Fibroblast of lung (primary cell): ENCODE measurements around the gene LHFPL2. TPM values are rescaled to one million over a fixed set of nuclear protein-coding genes. Genes with fewer than 3 reads are reported as not detected.

Source experiments
- DNase-seq, 2 donors: peaks; one replicate each; pipeline versions ENCODE4 v3.0.0 to v3.0.0-alpha.2; 2010; ENCODE audit warnings: low read depth in 2 of 2
- H2AFZ ChIP-seq: 2 replicates; pipeline ENCODE4 v1.5.1; 2012; ENCODE audit warnings: low read length, control low read depth, inconsistent platforms
- H3K27ac ChIP-seq: 2 replicates; pipeline ENCODE4 v1.5.1; 2011; ENCODE audit warnings: low read length, control low read depth; ENCODE audit not compliant: insufficient read depth
- H3K27me3 ChIP-seq: 2 replicates; pipeline ENCODE4 v1.5.1; 2011; ENCODE audit warnings: mild to moderate bottlenecking, low read length; ENCODE audit not compliant: control insufficient read depth, insufficient read depth
- H3K36me3 ChIP-seq: 2 replicates; pipeline ENCODE4 v1.5.1; 2011; ENCODE audit warnings: low read length; ENCODE audit not compliant: control insufficient read depth, insufficient read depth
- H3K4me1 ChIP-seq: 2 replicates; pipeline ENCODE4 v1.5.1; 2011; ENCODE audit warnings: low read length; ENCODE audit not compliant: control insufficient read depth, insufficient read depth; ENCODE audit errors: extremely low read depth
- H3K4me2 ChIP-seq: 2 replicates; pipeline ENCODE4 v1.5.1; 2011; ENCODE audit warnings: low read length, control low read depth; ENCODE audit not compliant: insufficient read depth; ENCODE audit errors: extremely low read depth
- H3K4me3 ChIP-seq, 4 experiments: fragments of 200-600 bp in 1 of 4; sonication (generic) in 1 of 4; replicated peaks in 1 of 4; 2 replicates each; pipeline ENCODE4 v1.5.1; 2011 to 2016; ENCODE audit warnings: low read length in 4 of 4, low read depth in 3 of 4, mild to moderate bottlenecking in 3 of 4, control low read depth in 2 of 4, inconsistent platforms in 1 of 4, mixed read lengths in 1 of 4; ENCODE audit not compliant: insufficient read depth in 1 of 4; ENCODE audit errors: control extremely low read depth in 1 of 4
- H3K79me2 ChIP-seq: 2 replicates; pipeline ENCODE4 v1.5.1; 2012; ENCODE audit warnings: mild to moderate bottlenecking, low read length, inconsistent platforms; ENCODE audit not compliant: control insufficient read depth, insufficient read depth
- H3K9ac ChIP-seq: 2 replicates; pipeline ENCODE4 v1.5.1; 2011; ENCODE audit warnings: mild to moderate bottlenecking, low read length, control low read depth; ENCODE audit not compliant: insufficient read depth
- H3K9me3 ChIP-seq: 2 replicates; pipeline ENCODE4 v1.5.1; 2012; ENCODE audit warnings: low read depth, low read length; ENCODE audit not compliant: control insufficient read depth, insufficient read depth
- H4K20me1 ChIP-seq: 2 replicates; pipeline ENCODE4 v1.5.1; 2011; ENCODE audit warnings: low read length; ENCODE audit not compliant: control insufficient read depth, insufficient read depth; ENCODE audit errors: extremely low read depth
- EZH2 ChIP-seq: IDR thresholded peaks from 2 replicates; pipeline ENCODE4 v1.5.1; 2012; ENCODE audit warnings: low read length, control low read depth, mild to moderate bottlenecking; ENCODE audit errors: missing control alignments
- polyA plus RNA-seq, 2 donors: library from polyadenylated mRNA; depleted of rRNA in 1 of 2; stranded (reverse) in 1 of 2; unstranded in 1 of 2; fragments of >200 nt; gene quantifications; 2 replicates each; pipeline ENCODE4 v1.2.1, GENCODE V29; 2011 to 2012; ENCODE audit warnings: missing spikeins in 1 of 2
- total RNA-seq: library from RNA; depleted of rRNA; stranded (reverse); fragments of >200 nt; gene quantifications from 2 replicates; pipeline ENCODE4 v1.2.1, GENCODE V29; 2014
- TF ChIP-seq, protein P1 (sequence below), 2 donors: IDR thresholded peaks in 1 of 2; conservative IDR thresholded peaks in 1 of 2; 1 replicate in 1 of 2; 2 replicates in 1 of 2; pipeline ENCODE4 v1.5.1; 2011 to 2012; ENCODE audit warnings: low read length in 2 of 2, control low read depth in 1 of 2, inconsistent platforms in 1 of 2, low read depth in 1 of 2, mild to moderate bottlenecking in 1 of 2

LHFPL2 gene
- total and polyA plus RNA-seq, 2 donors (not counting 1 experiment from before 2014, with no cell fraction given), result 13.7 to 51.4 TPM

DNA sequence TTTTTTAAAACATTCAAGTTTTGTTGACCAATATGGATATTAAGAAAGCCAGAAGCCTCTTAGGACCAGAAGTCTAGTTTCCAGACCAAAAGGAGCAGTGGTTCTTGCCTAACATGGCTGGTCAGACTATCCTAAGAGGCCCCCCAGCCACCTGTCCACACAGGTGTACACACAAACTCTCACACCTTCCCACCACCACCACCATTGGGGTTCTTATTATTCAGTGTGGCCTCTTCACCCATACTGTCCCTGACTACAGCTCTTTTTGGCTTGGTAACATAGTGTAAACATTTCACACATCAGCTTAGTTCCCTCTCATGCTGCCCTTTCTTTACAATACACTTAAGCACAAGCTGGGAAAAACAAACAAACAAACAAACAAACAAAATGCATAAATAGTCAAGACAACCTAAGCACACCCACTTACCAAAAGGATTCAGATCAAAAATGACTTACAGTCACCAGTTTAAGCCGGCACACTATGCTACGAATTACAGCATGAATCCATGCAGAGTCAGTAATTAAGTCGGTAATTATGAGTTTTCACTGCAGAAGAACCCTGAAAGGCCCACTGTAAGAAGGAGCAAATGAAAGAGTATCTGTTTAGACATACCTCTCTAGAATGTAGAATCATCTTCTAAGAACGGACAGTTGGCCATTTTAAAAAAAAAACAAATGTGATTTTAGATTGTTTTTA, 9.5 kb downstream of the LHFPL2 start:
- TF ChIP-seq EZH2, result no peak
- TF ChIP-seq, protein P1, sequence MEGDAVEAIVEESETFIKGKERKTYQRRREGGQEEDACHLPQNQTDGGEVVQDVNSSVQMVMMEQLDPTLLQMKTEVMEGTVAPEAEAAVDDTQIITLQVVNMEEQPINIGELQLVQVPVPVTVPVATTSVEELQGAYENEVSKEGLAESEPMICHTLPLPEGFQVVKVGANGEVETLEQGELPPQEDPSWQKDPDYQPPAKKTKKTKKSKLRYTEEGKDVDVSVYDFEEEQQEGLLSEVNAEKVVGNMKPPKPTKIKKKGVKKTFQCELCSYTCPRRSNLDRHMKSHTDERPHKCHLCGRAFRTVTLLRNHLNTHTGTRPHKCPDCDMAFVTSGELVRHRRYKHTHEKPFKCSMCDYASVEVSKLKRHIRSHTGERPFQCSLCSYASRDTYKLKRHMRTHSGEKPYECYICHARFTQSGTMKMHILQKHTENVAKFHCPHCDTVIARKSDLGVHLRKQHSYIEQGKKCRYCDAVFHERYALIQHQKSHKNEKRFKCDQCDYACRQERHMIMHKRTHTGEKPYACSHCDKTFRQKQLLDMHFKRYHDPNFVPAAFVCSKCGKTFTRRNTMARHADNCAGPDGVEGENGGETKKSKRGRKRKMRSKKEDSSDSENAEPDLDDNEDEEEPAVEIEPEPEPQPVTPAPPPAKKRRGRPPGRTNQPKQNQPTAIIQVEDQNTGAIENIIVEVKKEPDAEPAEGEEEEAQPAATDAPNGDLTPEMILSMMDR (conservative IDR thresholded peaks at IDR 0.05 in 1 of 2, IDR thresholded peaks at IDR 0.05 in 1 of 2; ENCODE audit: low read depth in 1 of 2, low read length in 2 of 2), result no peak
- Histone ChIP-seq H3K27ac (peak overlapping the region; percentile 66), H3K79me2 (peaks cover 42% of the 10 kb centered on the region), H3K36me3 (peaks cover 2% of the 10 kb centered on the region), H3K9me3 (no peaks in the 10 kb centered on the region), H3K9ac (no peak overlapping the region), H3K4me2 (peak overlapping the region; percentile 37), H3K27me3 (no peaks in the 10 kb centered on the region), H4K20me1 (no peaks in the 10 kb centered on the region), H2AFZ (no peak overlapping the region), H3K4me3 (no peak overlapping the region), H3K4me1 (peaks cover 17% of the 10 kb centered on the region)
- no peak for DNase-seq

DNA sequence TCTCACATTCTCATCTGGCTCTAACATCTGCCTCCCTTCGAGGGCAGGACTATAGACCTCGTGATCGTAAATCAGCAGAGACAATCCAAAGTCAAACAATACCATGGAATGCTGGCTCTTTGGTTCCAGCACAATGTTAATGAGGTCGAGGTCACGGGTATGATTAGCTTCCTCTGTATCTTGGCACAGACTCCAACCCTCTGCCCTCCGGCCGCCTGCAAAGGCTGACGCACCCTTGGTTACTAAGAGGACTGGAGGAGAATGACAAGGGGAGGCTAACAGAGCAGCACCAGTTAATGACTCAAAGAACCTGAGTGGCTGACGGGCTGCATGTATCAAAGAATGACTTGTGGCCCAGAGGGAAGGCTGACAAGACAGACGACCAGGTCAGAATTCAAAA, 10.1 kb downstream of the LHFPL2 start:
- H3K36me3 ChIP-seq, result peaks cover 2% of the 10 kb centered on the region
- H3K9ac ChIP-seq, result no peak overlapping the region
- no peaks in the 10 kb centered on the region for H4K20me1 ChIP-seq
- H3K79me2 ChIP-seq, result peaks cover 43% of the 10 kb centered on the region
- H3K4me2 ChIP-seq, result no peak overlapping the region
- H2AFZ ChIP-seq, result no peak overlapping the region
- H3K27ac ChIP-seq, result peak overlapping the region; percentile 66
- no peaks in the 10 kb centered on the region for H3K9me3 ChIP-seq
- H3K4me3 ChIP-seq, result no peak overlapping the region
- peak; percentile 91 to 97 for DNase-seq
- H3K27me3 ChIP-seq, result no peaks in the 10 kb centered on the region
- no peak for TF ChIP-seq EZH2
- TF ChIP-seq, protein P1 (conservative IDR thresholded peaks at IDR 0.05 in 1 of 2, IDR thresholded peaks at IDR 0.05 in 1 of 2; ENCODE audit: low read depth in 1 of 2, low read length in 2 of 2), result no peak
- H3K4me1 ChIP-seq, result peaks cover 18% of the 10 kb centered on the region

DNA sequence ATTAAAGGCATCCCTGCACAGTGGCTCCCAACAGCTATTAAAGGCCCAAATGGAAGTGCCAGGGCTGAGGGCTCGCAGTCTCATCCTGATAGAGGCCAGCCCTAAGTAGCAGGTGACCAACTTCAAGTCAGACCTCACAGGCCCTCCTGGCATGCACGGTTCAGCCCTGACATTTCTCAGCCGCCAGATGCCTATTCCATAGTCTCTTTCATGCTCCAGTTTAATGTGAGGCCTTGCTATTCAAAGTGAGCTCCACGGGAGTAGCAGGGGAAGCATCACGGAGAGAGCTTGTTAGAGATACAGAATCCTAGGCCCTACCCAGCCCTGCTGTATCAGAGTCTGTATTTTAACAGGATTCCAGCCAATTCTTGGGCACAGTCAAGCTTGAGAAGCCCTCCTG, 11.1 kb downstream of the LHFPL2 start:
- Histone ChIP-seq H3K27me3 (no peaks in the 10 kb centered on the region), H3K4me2 (no peak overlapping the region), H3K4me1 (peaks cover 18% of the 10 kb centered on the region), H2AFZ (no peak overlapping the region), H3K4me3 (no peak overlapping the region), H3K9ac (no peak overlapping the region), H3K36me3 (no peaks in the 10 kb centered on the region), H4K20me1 (no peaks in the 10 kb centered on the region), H3K79me2 (peaks cover 39% of the 10 kb centered on the region), H3K9me3 (no peaks in the 10 kb centered on the region), H3K27ac (no peak overlapping the region)
- TF ChIP-seq, protein P1 (conservative IDR thresholded peaks at IDR 0.05 in 1 of 2, IDR thresholded peaks at IDR 0.05 in 1 of 2; ENCODE audit: low read depth in 1 of 2, low read length in 2 of 2), result no peak
- no peak for TF ChIP-seq EZH2
- no peak for DNase-seq
